Liver (tissue), 9 donors: ENCODE data around the gene SLC12A6. TPM values are rescaled to one million over a fixed set of nuclear protein-coding genes. Genes with fewer than 3 reads are reported as not detected.

Experiments used
- DNase-seq: peaks from one replicate; pipeline ENCODE4 v3.0.0-alpha.2; 2017; ENCODE audit warnings: low spot score
- H3K27ac ChIP-seq, 2 donors: one replicate each; pipeline ENCODE4 v1.7.0; 2013; ENCODE audit warnings: inconsistent platforms in 2 of 2, low read length in 2 of 2, control low read depth in 1 of 2, low read depth in 1 of 2, mild to moderate bottlenecking in 1 of 2
- H3K27me3 ChIP-seq, 4 donors: one replicate each; pipeline versions ENCODE4 v1.6.1 to v1.7.0; 2013; ENCODE audit warnings: low read length in 3 of 4, inconsistent platforms in 1 of 4, mild to moderate bottlenecking in 1 of 4, moderate library complexity in 1 of 4; ENCODE audit not compliant: control insufficient read depth in 4 of 4, insufficient read depth in 4 of 4
- H3K36me3 ChIP-seq, 4 donors: one replicate each; pipeline versions ENCODE4 v1.6.1 to v1.7.0; 2013; ENCODE audit warnings: low read length in 3 of 4, mild to moderate bottlenecking in 3 of 4, low read depth in 1 of 4, moderate library complexity in 1 of 4; ENCODE audit not compliant: control insufficient read depth in 4 of 4, insufficient read depth in 3 of 4
- H3K4me1 ChIP-seq, 4 donors: one replicate each; pipeline versions ENCODE4 v1.6.1 to v1.7.0; 2013; ENCODE audit warnings: low read length in 3 of 4, mild to moderate bottlenecking in 3 of 4, moderate library complexity in 1 of 4; ENCODE audit not compliant: control insufficient read depth in 4 of 4, insufficient read depth in 4 of 4
- H3K4me3 ChIP-seq, 3 donors: one replicate each; pipeline versions ENCODE4 v1.6.1 to v1.7.0; 2013; ENCODE audit warnings: low read length in 3 of 3, control low read depth in 1 of 3, low read depth in 1 of 3, mild to moderate bottlenecking in 1 of 3
- H3K9ac ChIP-seq, 2 donors: one replicate each; pipeline ENCODE4 v1.7.0; 2013; ENCODE audit warnings: low read length in 2 of 2, mild to moderate bottlenecking in 2 of 2, moderate library complexity in 2 of 2, control low read depth in 1 of 2, low read depth in 1 of 2
- H3K9me3 ChIP-seq, 4 donors: one replicate each; pipeline versions ENCODE4 v1.6.1 to v1.7.0; 2013; ENCODE audit warnings: low read length in 3 of 4; ENCODE audit not compliant: control insufficient read depth in 4 of 4
- EGR1 ChIP-seq, 2 donors: IDR thresholded peaks; 2 replicates each; pipeline ENCODE4 v1.6.1; 2016 to 2018; ENCODE audit warnings: antibody characterized with exemption in 2 of 2, low read depth in 2 of 2
- FOXA1 ChIP-seq: IDR thresholded peaks from 2 replicates; pipeline ENCODE4 v1.6.1; 2016; ENCODE audit warnings: antibody characterized with exemption
- FOXA2 ChIP-seq: IDR thresholded peaks from 2 replicates; pipeline ENCODE4 v1.6.1; 2016; ENCODE audit warnings: antibody characterized with exemption
- GABPA ChIP-seq, 2 donors: IDR thresholded peaks in 1 of 2; conservative IDR thresholded peaks in 1 of 2; 2 replicates each; pipeline ENCODE4 v1.6.1; 2016; ENCODE audit warnings: antibody characterized with exemption in 2 of 2, mild to moderate bottlenecking in 1 of 2, moderate library complexity in 1 of 2
- HNF4A ChIP-seq, 2 donors: conservative IDR thresholded peaks; 2 replicates each; pipeline ENCODE4 v1.6.1; 2016; ENCODE audit warnings: antibody characterized with exemption in 2 of 2, mild to moderate bottlenecking in 2 of 2
- HNF4G ChIP-seq: IDR thresholded peaks from 2 replicates; pipeline ENCODE4 v1.6.1; 2016; ENCODE audit warnings: antibody characterized with exemption
- JUND ChIP-seq, 2 donors: IDR thresholded peaks; 2 replicates each; pipeline ENCODE4 v1.6.1; 2016; ENCODE audit warnings: antibody characterized with exemption in 2 of 2
- NR2F2 ChIP-seq: IDR thresholded peaks from 2 replicates; pipeline ENCODE4 v1.6.1; 2016; ENCODE audit warnings: antibody characterized with exemption
- RAD21 ChIP-seq, 2 donors: IDR thresholded peaks; 2 replicates each; pipeline ENCODE4 v1.6.1; 2016; ENCODE audit warnings: antibody characterized with exemption in 2 of 2, mild to moderate bottlenecking in 2 of 2
- RXRA ChIP-seq, 2 donors: IDR thresholded peaks; 2 replicates each; pipeline ENCODE4 v1.6.1; 2017 to 2018; ENCODE audit warnings: antibody characterized with exemption in 2 of 2, mild to moderate bottlenecking in 1 of 2
- SP1 ChIP-seq: IDR thresholded peaks from 2 replicates; pipeline ENCODE4 v1.6.1; 2018; ENCODE audit warnings: antibody characterized with exemption, mild to moderate bottlenecking
- TAF1 ChIP-seq: conservative IDR thresholded peaks from 2 replicates; pipeline ENCODE4 v1.6.1; 2016; ENCODE audit warnings: antibody characterized with exemption, mild to moderate bottlenecking
- YY1 ChIP-seq: IDR thresholded peaks from 2 replicates; pipeline ENCODE4 v1.6.1; 2016; ENCODE audit warnings: antibody characterized with exemption, mild to moderate bottlenecking
- WGBS: extraction: QIAGEN DNeasy Blood & Tissue Kit; methylation state at CpG from one replicate; pipeline ENCODE4 v1.1.7; 2013; 5-methylcytosine and 5-hydroxymethylcytosine counted together
- polyA plus RNA-seq, 2 donors: library from polyadenylated mRNA; stranded (reverse) in 1 of 2; unstranded in 1 of 2; fragments of 200-250 nt in 1 of 2; fragments of >200 nt in 1 of 2; fragmentation: Nextera tagmentation in 1 of 2; extraction: Ambion mirVana in 1 of 2; gene quantifications; one replicate each; pipeline versions ENCODE4 v1.2.1 to v1.2.3, GENCODE V29; 2013 to 2015
- total RNA-seq, 2 donors: library from RNA; depleted of rRNA; stranded (reverse); fragments of >200 nt; gene quantifications; one replicate each; pipeline ENCODE4 v1.2.3, GENCODE V29; 2014
- TF ChIP-seq, protein P1 (sequence below): IDR thresholded peaks from 2 replicates; pipeline ENCODE4 v1.6.1; 2016; ENCODE audit warnings: antibody characterized with exemption
- TF ChIP-seq, protein P2 (sequence below): IDR thresholded peaks from 2 replicates; pipeline ENCODE4 v1.6.1; 2016; ENCODE audit warnings: antibody characterized with exemption
- TF ChIP-seq, protein P3 (sequence below): IDR thresholded peaks from 2 replicates; pipeline ENCODE4 v1.6.1; 2016; ENCODE audit warnings: antibody characterized with exemption
- TF ChIP-seq, protein P4 (sequence below): fragments of 150-350 bp; IDR thresholded peaks from 2 replicates; pipeline ENCODE4 v1.5.1; 2017; ENCODE audit warnings: improper control_type of control experiment, low read depth, low read length; ENCODE audit not compliant: missing input control
- donor health status: healthy.
- donor health status: healthy.
- donor health status: healthy.
- donor health status: healthy.
- donor health status: healthy.

Gene SLC12A6
- total and polyA plus RNA-seq, 4 donors, result 1.9 to 17.8 (median 7.1) TPM

DNA sequence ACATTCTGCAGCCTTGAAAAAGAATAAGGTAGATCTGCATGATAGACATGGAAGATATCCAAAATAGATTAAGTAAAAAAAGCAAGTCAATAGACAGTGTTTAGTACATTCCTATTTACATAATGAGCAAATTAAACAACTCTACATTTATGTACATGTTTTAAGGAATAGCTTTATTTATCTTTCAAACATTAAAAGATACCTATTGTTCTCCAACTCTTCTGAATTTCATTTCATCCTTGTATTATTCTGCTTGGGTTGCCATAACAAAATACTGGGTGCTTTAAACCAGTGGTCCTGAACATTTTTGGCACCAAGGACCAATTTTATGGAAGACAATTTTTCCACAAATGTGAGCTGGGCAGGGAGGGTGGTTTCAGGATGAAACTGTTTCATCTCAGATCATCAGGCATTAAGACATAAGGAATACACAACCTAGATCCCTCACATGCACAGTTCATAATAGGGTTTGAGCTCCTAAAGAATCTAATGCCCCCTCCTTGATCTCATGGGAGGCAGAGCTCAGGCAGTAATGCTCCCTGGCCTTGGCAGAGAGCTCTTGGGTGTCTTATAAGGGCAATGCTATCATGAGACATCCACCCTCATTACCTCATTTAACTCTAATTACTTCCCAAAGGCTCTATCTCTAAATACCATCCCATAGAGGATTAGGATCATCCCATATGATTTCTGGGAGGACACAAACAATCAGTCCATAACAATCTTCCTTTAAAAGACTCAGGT, 120.9 kb downstream of the SLC12A6 start:
- TF ChIP-seq, protein P1, sequence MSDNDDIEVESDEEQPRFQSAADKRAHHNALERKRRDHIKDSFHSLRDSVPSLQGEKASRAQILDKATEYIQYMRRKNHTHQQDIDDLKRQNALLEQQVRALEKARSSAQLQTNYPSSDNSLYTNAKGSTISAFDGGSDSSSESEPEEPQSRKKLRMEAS, result no peak
- no peak for TF ChIP-seq EGR1 (IDR thresholded peaks at IDR 0.05; ENCODE audit: low read depth in 2 of 2)
- TF ChIP-seq NR2F2, result no peak
- TF ChIP-seq, protein P2, sequence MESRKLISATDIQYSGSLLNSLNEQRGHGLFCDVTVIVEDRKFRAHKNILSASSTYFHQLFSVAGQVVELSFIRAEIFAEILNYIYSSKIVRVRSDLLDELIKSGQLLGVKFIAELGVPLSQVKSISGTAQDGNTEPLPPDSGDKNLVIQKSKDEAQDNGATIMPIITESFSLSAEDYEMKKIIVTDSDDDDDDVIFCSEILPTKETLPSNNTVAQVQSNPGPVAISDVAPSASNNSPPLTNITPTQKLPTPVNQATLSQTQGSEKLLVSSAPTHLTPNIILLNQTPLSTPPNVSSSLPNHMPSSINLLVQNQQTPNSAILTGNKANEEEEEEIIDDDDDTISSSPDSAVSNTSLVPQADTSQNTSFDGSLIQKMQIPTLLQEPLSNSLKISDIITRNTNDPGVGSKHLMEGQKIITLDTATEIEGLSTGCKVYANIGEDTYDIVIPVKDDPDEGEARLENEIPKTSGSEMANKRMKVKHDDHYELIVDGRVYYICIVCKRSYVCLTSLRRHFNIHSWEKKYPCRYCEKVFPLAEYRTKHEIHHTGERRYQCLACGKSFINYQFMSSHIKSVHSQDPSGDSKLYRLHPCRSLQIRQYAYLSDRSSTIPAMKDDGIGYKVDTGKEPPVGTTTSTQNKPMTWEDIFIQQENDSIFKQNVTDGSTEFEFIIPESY, result no peak
- TF ChIP-seq HNF4G, result no peak
- TF ChIP-seq, protein P3, sequence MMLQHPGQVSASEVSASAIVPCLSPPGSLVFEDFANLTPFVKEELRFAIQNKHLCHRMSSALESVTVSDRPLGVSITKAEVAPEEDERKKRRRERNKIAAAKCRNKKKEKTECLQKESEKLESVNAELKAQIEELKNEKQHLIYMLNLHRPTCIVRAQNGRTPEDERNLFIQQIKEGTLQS, result no peak
- Histone ChIP-seq H3K4me1 (no peaks in the 10 kb centered on the region), H3K36me3 (no peaks in the 10 kb centered on the region), H3K9me3 (no peaks in the 10 kb centered on the region), H3K27ac (no peak overlapping the region), H3K4me3 (no peak overlapping the region), H3K9ac (no peak overlapping the region), H3K27me3 (no peaks in the 10 kb centered on the region)
- DNase-seq, result no peak

DNA sequence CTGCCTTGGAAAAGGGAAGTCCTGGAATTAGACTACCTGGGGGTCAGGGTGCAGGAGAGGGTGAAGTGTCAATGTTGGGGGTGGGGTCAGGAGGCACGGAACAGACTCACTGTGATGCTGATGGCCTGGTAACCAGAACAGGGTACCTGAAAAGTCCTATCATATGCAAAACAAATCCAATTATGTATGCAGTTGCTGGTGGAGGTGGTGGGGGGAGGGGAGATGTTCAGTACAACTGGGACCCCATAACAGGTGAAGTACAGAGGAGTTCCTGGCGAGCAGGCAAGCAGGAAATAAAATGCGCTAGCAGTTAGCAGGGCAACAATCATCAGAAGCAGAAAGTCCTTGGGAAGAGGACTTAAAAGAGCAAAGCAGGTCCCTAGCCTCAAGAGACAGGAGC, 123.4 kb downstream of the SLC12A6 start:
- Histone ChIP-seq H3K27me3 (no peaks in the 10 kb centered on the region), H3K9ac (no peak overlapping the region), H3K36me3 (no peaks in the 10 kb centered on the region), H3K9me3 (no peaks in the 10 kb centered on the region), H3K4me1 (peaks cover 0 to 5% (median 2%) of the 10 kb centered on the region in 4 donors), H3K27ac (no peak overlapping the region), H3K4me3 (no peak overlapping the region)
- TF ChIP-seq EGR1 (IDR thresholded peaks at IDR 0.05; ENCODE audit: low read depth in 2 of 2) (no peak), GABPA (IDR thresholded peaks at IDR 0.05 in 1 of 2, conservative IDR thresholded peaks at IDR 0.05 in 1 of 2) (no peak), YY1 (no peak), FOXA1 (no peak), RAD21 (IDR thresholded peaks at IDR 0.05) (no peak)
- TF ChIP-seq, protein P2, result no peak
- WGBS, result 66% methylated on average over 3 of the region's 3 CpGs
- no peak for DNase-seq

DNA sequence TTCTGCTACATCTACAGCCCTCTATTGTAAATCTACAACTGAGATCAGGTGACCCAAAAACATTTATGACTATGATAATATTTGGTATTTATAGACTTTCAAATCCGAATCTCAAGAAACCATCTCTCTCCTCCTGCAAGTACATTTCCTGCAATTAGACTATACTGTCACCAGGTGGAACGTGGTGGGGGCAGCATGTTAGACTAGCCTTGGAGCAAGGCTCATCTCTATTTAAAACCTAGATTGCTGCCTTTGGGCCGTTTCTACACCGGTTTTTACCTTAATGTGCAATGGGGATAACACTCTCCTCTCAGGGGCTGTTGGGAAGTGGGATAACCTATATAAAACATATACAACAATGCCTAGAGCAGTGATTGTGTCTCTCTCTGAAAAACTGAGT, 123.9 kb downstream of the SLC12A6 start:
- H3K4me3 ChIP-seq, result no peak overlapping the region
- H3K27ac ChIP-seq, result no peak overlapping the region
- H3K27me3 ChIP-seq, result no peaks in the 10 kb centered on the region
- no peaks in the 10 kb centered on the region for H3K36me3 ChIP-seq
- peaks cover 2 to 9% (median 5%) of the 10 kb centered on the region in 4 donors for H3K4me1 ChIP-seq
- 37% methylated on average over 4 of the region's 4 CpGs for WGBS
- no peak overlapping the region for H3K9ac ChIP-seq
- no peak for DNase-seq
- no peaks in the 10 kb centered on the region for H3K9me3 ChIP-seq
- TF ChIP-seq FOXA1, result no peak
- no peak for TF ChIP-seq HNF4G
- TF ChIP-seq RAD21 (IDR thresholded peaks at IDR 0.05), result no peak
- TF ChIP-seq YY1, result no peak
- TF ChIP-seq, protein P1, result no peak
- TF ChIP-seq SP1, result no peak
- TF ChIP-seq, protein P2, result no peak
- TF ChIP-seq, protein P4, sequence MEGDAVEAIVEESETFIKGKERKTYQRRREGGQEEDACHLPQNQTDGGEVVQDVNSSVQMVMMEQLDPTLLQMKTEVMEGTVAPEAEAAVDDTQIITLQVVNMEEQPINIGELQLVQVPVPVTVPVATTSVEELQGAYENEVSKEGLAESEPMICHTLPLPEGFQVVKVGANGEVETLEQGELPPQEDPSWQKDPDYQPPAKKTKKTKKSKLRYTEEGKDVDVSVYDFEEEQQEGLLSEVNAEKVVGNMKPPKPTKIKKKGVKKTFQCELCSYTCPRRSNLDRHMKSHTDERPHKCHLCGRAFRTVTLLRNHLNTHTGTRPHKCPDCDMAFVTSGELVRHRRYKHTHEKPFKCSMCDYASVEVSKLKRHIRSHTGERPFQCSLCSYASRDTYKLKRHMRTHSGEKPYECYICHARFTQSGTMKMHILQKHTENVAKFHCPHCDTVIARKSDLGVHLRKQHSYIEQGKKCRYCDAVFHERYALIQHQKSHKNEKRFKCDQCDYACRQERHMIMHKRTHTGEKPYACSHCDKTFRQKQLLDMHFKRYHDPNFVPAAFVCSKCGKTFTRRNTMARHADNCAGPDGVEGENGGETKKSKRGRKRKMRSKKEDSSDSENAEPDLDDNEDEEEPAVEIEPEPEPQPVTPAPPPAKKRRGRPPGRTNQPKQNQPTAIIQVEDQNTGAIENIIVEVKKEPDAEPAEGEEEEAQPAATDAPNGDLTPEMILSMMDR, result no peak
- TF ChIP-seq HNF4A (conservative IDR thresholded peaks at IDR 0.05), result no peak
- TF ChIP-seq TAF1, result no peak
- no peak for TF ChIP-seq RXRA (IDR thresholded peaks at IDR 0.05)
- no peak for TF ChIP-seq FOXA2
- TF ChIP-seq EGR1 (IDR thresholded peaks at IDR 0.05; ENCODE audit: low read depth in 2 of 2), result no peak
- TF ChIP-seq NR2F2, result no peak
- TF ChIP-seq JUND (IDR thresholded peaks at IDR 0.05), result no peak
- TF ChIP-seq GABPA (IDR thresholded peaks at IDR 0.05 in 1 of 2, conservative IDR thresholded peaks at IDR 0.05 in 1 of 2), result no peak
